Activated gamma-delta T cell treated with Interleukin-2 at 50 U/mL for 16 hours (primary cell): ENCODE results near the gene SCIN.
"Not testable (repeated sequence)": the region's sequence is repeated elsewhere in the genome, so short reads cannot be mapped to it uniquely, and the experiment has no call there.

Experiments
- DNase-seq: peaks from one replicate; pipeline ENCODE4 v3.0.0-alpha.2; 2020

SCIN gene

GRCh38 chr7:12650080-12650479, 79.6 kb downstream of the SCIN start:
- DNase-seq = no peak

- no peak for DNase-seq
Measured at GRCh38 chr7:12653110-12653509, 82.6 kb downstream of the SCIN start.

GRCh38 chr7:12653518-12653917, 83.0 kb downstream of the SCIN start:
- no peak for DNase-seq

- DNase-seq = no peak
Measured at GRCh38 chr7:12655161-12655560, 84.6 kb downstream of the SCIN start.

GRCh38 chr7:12660423-12660822, 89.9 kb downstream of the SCIN start:
- not testable (repeated sequence) for DNase-seq

GRCh38 chr7:12660986-12661385, 90.5 kb downstream of the SCIN start:
- not testable (repeated sequence) for DNase-seq

- DNase-seq = no peak
Measured at GRCh38 chr7:12661581-12661980, 91.1 kb downstream of the SCIN start.

GRCh38 chr7:12670000-12670729, 99.6 kb downstream of the SCIN start:
- no peak for DNase-seq

GRCh38 chr7:12670743-12671520, 100.4 kb downstream of the SCIN start:
- no peak for DNase-seq

GRCh38 chr7:12673436-12673835, 102.9 kb downstream of the SCIN start:
- DNase-seq = not testable (repeated sequence)

- DNase-seq = no peak
Measured at GRCh38 chr7:12674053-12674452, 103.5 kb downstream of the SCIN start.

GRCh38 chr7:12674861-12675260, 104.3 kb downstream of the SCIN start:
- DNase-seq = peak; percentile 33

- no peak for DNase-seq
Measured at GRCh38 chr7:12683678-12684585, 113.4 kb downstream of the SCIN start.

- DNase-seq = no peak
Measured at GRCh38 chr7:12684733-12685132, 114.2 kb downstream of the SCIN start.

GRCh38 chr7:12685550-12685949, 115.0 kb downstream of the SCIN start:
- peak; percentile 12 for DNase-seq

GRCh38 chr7:12686234-12686890, 115.8 kb downstream of the SCIN start:
- peak; percentile 91 for DNase-seq

- peak; percentile 87 for DNase-seq
Measured at GRCh38 chr7:12686891-12687717, 116.6 kb downstream of the SCIN start, which contains the start of gene ARL4A. ARL4A (plus strand) TSS chr7:12687633; CDS start chr7:12688255, 622 bp downstream.

GRCh38 chr7:12687718-12688171, 117.2 kb downstream of the SCIN start:
- DNase-seq = no peak

GRCh38 chr7:12688485-12689170, 118.1 kb downstream of the SCIN start:
- DNase-seq = not testable (repeated sequence)

- DNase-seq = no peak
Measured at GRCh38 chr7:12689451-12689850, 118.9 kb downstream of the SCIN start.
